ENCODE measurements around the gene ENPP3.

The ENPP3 gene

DNA sequence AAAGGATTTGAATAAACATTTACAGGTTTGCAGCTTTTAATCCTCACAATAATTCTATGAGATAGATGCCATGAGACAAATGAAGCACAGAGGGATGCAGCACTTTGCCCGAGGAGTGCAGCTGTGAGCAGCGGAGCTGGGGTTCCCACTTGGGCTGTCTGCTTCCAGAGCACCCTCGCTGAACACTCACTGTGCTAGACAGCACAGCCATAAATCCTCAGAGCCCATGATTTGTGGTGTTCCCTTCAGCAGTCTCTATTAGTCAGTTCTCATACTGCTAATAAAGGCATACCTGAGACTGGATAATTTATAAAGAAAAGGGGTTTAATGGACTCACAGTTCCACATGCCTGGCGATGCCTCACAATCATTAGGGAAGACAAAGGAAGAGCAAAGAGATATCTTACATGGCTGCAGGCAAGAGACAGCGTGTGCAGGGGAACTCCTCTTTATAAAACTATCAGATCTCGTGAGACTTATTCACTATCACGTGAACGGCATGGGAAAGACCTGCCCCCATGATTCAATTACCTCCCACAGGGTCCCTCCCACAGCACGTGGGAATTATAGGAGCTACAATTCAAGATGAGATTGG lies 99.0 kb downstream of the ENPP3 start:
- no peaks in the 10 kb centered on the region for H3K36me3 ChIP-seq
- no peak overlapping the region for H3K27ac ChIP-seq
- peaks cover 0 to 15% (median 9%) of the 10 kb centered on the region in 10 experiments; a peak in 14 of 20 replicates for H3K4me1 ChIP-seq
- H3K9me3 ChIP-seq (replicated peaks in 1 of 11), result no peaks in the 10 kb centered on the region; a peak in 1 of 22 replicates
- peaks cover 0 to 43% (median 0%) of the 10 kb centered on the region in 11 experiments; a peak in 4 of 22 replicates for H3K27me3 ChIP-seq
- no peak overlapping the region for H3K4me3 ChIP-seq
- no peak overlapping the region for H3K9ac ChIP-seq
- TF ChIP-seq Cebpa-rat (IDR thresholded peaks at IDR 0.05), result no peak
- no peak overlapping the region for H3K4me2 ChIP-seq
- no peaks in the 10 kb centered on the region for H4K20me1 ChIP-seq

DNA sequence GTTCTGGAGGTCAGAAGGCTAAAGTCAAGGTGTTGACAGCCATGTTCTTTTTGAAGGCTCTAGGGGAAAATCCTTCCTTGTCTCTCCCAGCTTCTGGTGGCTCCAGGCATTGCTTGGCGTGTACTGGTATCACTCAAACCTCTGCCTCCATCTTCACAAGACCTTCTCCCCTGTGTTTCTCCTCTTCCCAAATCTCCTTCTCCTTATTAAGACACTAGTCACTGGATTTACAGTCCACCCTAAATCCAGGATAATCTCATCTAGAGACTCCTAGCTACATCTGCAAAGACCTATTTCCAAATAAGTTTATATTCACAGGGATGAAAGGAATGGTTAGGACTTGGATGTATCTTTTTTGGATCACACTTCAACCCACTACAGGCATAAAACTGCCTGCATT lies 99.7 kb downstream of the ENPP3 start:
- peaks cover 0 to 40% (median 0%) of the 10 kb centered on the region in 11 experiments; a peak in 4 of 22 replicates for H3K27me3 ChIP-seq
- no peak overlapping the region for H3K4me3 ChIP-seq
- H3K4me1 ChIP-seq, result peaks cover 0 to 20% (median 9%) of the 10 kb centered on the region in 10 experiments; a peak in 14 of 20 replicates
- no peak for TF ChIP-seq Cebpa-rat (IDR thresholded peaks at IDR 0.05)
- no peak overlapping the region for H3K9ac ChIP-seq
- no peak overlapping the region for H3K4me2 ChIP-seq
- H3K27ac ChIP-seq, result no peak overlapping the region
- H4K20me1 ChIP-seq, result no peaks in the 10 kb centered on the region
- no peaks in the 10 kb centered on the region for H3K36me3 ChIP-seq
- H3K9me3 ChIP-seq (replicated peaks in 1 of 11), result no peaks in the 10 kb centered on the region

GRCh38 chr6:131739136-131739535 lies 102.0 kb downstream of the ENPP3 start:
- H4K20me1 ChIP-seq, result no peaks in the 10 kb centered on the region
- H3K4me1 ChIP-seq, result peaks cover 0 to 17% (median 2%) of the 10 kb centered on the region in 10 experiments; a peak in 13 of 20 replicates
- peaks cover 0 to 46% (median 0%) of the 10 kb centered on the region in 11 experiments; a peak in 4 of 22 replicates for H3K27me3 ChIP-seq
- TF ChIP-seq Cebpa-rat (IDR thresholded peaks at IDR 0.05), result no peak
- no peaks in the 10 kb centered on the region for H3K36me3 ChIP-seq
- H3K4me2 ChIP-seq, result no peak overlapping the region
- H3K4me3 ChIP-seq, result no peak overlapping the region
- H3K27ac ChIP-seq, result no peak overlapping the region
- H3K9me3 ChIP-seq (replicated peaks in 1 of 11), result no peaks in the 10 kb centered on the region
- no peak overlapping the region for H3K9ac ChIP-seq

GRCh38 chr6:131740161-131740560 lies 103.1 kb downstream of the ENPP3 start:
- Histone ChIP-seq H3K4me1 (peaks cover 0 to 14% (median 0%) of the 10 kb centered on the region in 10 experiments; a peak in 7 of 20 replicates), H3K9ac (no peak overlapping the region), H3K9me3 (replicated peaks in 1 of 11) (no peaks in the 10 kb centered on the region), H3K4me3 (no peak overlapping the region), H3K27ac (no peak overlapping the region), H4K20me1 (no peaks in the 10 kb centered on the region), H3K36me3 (no peaks in the 10 kb centered on the region), H3K4me2 (no peak overlapping the region), H3K27me3 (peaks cover 0 to 50% (median 0%) of the 10 kb centered on the region in 11 experiments; a peak in 4 of 22 replicates)
- TF ChIP-seq Cebpa-rat (IDR thresholded peaks at IDR 0.05), result no peak

- Histone ChIP-seq H3K4me1 (peaks cover 0 to 14% (median 0%) of the 10 kb centered on the region in 10 experiments; a peak in 7 of 20 replicates), H4K20me1 (no peaks in the 10 kb centered on the region), H3K9me3 (replicated peaks in 1 of 11) (no peaks in the 10 kb centered on the region), H3K36me3 (no peaks in the 10 kb centered on the region), H3K27me3 (peaks cover 0 to 35% (median 0%) of the 10 kb centered on the region in 11 experiments; a peak in 4 of 22 replicates), H3K4me3 (no peak overlapping the region), H3K9ac (no peak overlapping the region), H3K4me2 (peak overlapping the region in 5 of 11 experiments; percentile 5 to 63 (median 39); a peak in 5 of 22 replicates), H3K27ac (no peak overlapping the region)
- no peak for TF ChIP-seq Cebpa-rat (IDR thresholded peaks at IDR 0.05)
Measured at GRCh38 chr6:131741688-131742393, 104.7 kb downstream of the ENPP3 start.

DNA sequence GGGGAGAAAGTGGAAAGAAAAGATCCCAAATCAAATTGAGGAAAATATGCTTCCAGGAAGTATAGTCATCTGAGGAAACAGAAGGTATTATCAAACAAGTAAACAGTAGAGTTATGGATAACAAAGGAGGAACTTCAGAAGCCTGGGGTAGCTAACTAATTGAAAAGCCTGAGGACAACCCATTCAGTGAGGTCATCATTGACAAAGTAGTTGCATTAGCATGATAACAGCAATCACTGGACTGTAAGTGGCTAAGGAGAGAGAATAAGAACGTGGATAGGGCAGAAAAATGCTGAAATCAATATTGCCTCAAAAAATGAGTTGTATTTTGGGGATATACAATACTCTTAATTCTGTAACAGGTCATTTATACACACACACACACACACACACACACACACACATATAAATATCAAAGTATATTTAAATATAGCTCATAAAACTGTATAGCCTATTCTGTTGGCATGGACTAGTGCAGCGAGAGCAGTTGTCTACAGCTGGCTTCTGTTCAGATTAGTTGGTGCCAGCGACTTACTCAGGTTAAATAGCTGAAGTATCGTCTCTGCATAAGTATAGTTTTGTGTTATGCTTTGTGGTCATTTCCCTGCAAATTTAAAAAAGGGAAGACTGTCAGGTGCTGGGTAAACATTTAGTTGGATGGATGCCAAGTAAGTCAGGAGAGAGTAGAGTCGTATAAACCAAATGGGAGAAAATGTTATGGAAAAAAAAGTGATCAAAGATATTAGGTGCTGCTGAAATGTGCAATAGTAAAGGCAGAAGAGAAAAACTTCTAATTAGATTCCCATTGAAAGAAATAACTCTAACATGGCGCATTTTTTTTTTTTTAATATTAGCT lies 107.6 kb downstream of the ENPP3 start:
- Histone ChIP-seq H3K9me3 (replicated peaks in 1 of 11) (no peaks in the 10 kb centered on the region), H3K9ac (no peak overlapping the region), H3K27ac (no peak overlapping the region), H3K27me3 (peaks cover 0 to 11% (median 0%) of the 10 kb centered on the region in 11 experiments; a peak in 3 of 22 replicates), H3K4me2 (no peak overlapping the region), H3K4me3 (no peak overlapping the region), H3K36me3 (no peaks in the 10 kb centered on the region), H4K20me1 (no peaks in the 10 kb centered on the region), H3K4me1 (peaks cover 0 to 14% (median 0%) of the 10 kb centered on the region in 10 experiments; a peak in 7 of 20 replicates)
- no peak for TF ChIP-seq Cebpa-rat (IDR thresholded peaks at IDR 0.05)

DNA sequence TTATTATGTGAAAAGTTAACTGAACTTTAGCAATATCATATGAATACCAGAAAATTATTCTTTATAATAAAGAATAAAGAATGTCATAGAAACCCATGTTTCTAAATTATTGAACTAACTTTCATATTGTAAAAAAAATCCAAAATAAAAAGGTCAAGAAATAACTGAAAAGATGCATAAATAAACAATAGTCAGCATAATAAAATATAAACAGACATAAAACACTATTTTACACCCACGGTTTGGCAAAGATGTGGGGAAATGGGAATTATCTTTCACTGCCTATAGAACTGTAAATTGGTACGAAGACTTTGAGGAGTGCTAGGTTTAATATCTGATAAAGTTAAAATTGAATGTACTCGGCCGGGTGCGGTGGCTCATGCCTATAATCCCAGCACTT lies 108.4 kb downstream of the ENPP3 start:
- H3K4me1 ChIP-seq, result peaks cover 0 to 14% (median 0%) of the 10 kb centered on the region in 10 experiments; a peak in 7 of 20 replicates
- H4K20me1 ChIP-seq, result no peaks in the 10 kb centered on the region
- H3K27ac ChIP-seq, result no peak overlapping the region
- H3K27me3 ChIP-seq, result peaks cover 0 to 10% (median 0%) of the 10 kb centered on the region in 11 experiments; a peak in 3 of 22 replicates
- H3K36me3 ChIP-seq, result no peaks in the 10 kb centered on the region
- H3K4me3 ChIP-seq, result no peak overlapping the region
- H3K4me2 ChIP-seq, result no peak overlapping the region
- H3K9me3 ChIP-seq (replicated peaks in 1 of 11), result no peaks in the 10 kb centered on the region
- no peak overlapping the region for H3K9ac ChIP-seq
- TF ChIP-seq Cebpa-rat (IDR thresholded peaks at IDR 0.05), result no peak

DNA sequence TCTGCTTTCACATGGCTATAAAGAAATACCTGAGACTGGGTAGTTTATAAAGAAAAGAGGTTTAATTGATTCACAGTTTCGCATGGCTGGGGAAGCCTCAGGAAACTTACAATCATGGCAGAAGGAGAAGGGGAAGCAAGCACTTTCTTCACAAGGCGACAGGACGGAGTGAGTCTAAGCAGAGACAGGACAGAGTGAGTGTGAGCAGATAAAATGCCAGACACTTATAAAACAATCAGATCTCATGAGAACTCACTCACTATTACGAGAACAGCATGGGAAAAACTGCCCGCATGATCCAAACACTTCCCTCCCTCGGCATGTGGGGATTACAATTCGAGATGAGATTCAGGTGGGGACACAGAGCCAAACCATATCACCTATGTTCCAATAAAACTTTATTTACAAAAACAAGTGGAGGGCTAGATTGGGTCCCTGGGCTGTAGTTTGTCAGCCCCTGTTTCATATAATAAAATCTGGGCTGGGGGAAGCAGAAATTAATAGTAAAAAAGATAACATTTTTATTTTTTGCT lies 110.8 kb downstream of the ENPP3 start:
- H3K4me3 ChIP-seq, result no peak overlapping the region
- no peaks in the 10 kb centered on the region for H3K9me3 ChIP-seq (replicated peaks in 1 of 11)
- H3K36me3 ChIP-seq, result no peaks in the 10 kb centered on the region
- no peak overlapping the region for H3K27ac ChIP-seq
- no peaks in the 10 kb centered on the region for H3K4me1 ChIP-seq
- H3K9ac ChIP-seq, result no peak overlapping the region
- H3K4me2 ChIP-seq, result no peak overlapping the region
- H3K27me3 ChIP-seq, result peaks cover 0 to 8% (median 0%) of the 10 kb centered on the region in 11 experiments; a peak in 3 of 22 replicates
- H4K20me1 ChIP-seq, result no peaks in the 10 kb centered on the region
- TF ChIP-seq Cebpa-rat (IDR thresholded peaks at IDR 0.05), result no peak

Data from BLaER1 treated with 17β-estradiol and CSF1 and Interleukin-3, amounts not matched to agents 10 nM and 100 nM (cell line).